ENCODE data around the gene CDH13. TPM values are rescaled to one million over a fixed set of nuclear protein-coding genes. Genes with fewer than 3 reads are reported as not detected.

Gene CDH13
- total and polyA plus RNA-seq, 10 of the 15 experiments (the other 5 are each of a cell fraction or from before 2014, with no cell fraction given): under 0.01 to 0.05 TPM; not detected in 8

GRCh38 chr16:83550183-83550569 lies 923.4 kb downstream of the CDH13 start:
- no peak overlapping the region for H3K4me3 ChIP-seq
- POLR2A ChIA-PET: no interaction called here
- TF ChIP-seq JUND (IDR thresholded peaks at IDR 0.05; ENCODE audit: low read depth, low read length): no peak
- no peak for TF ChIP-seq SMARCA5 (IDR thresholded peaks at IDR 0.05)
- no peak for TF ChIP-seq ZSCAN29 (IDR thresholded peaks at IDR 0.05)
- no peak for TF ChIP-seq ZNF274 (IDR thresholded peaks at IDR 0.05; ENCODE audit: insufficient read depth, insufficient read length)
- no peak for TF ChIP-seq BCL3 (IDR thresholded peaks at IDR 0.05; ENCODE audit: borderline replicate concordance, insufficient read depth, low read depth, low read length, poor library complexity, severe bottlenecking)
- H3K9ac ChIP-seq (ENCODE audit: control insufficient read depth, insufficient read depth, low read length): no peak overlapping the region
- no peaks in the 10 kb centered on the region for H3K4me1 ChIP-seq (ENCODE audit: control insufficient read depth, insufficient read depth, low read length)
- H4K20me1 ChIP-seq (ENCODE audit: control insufficient read depth, insufficient read depth): no peaks in the 10 kb centered on the region
- no peak for ATAC-seq
- 49% methylated on average over 4 of the region's 4 CpGs for WGBS (ENCODE audit: insufficient coverage, insufficient replicate concordance, low lambda C conversion rate, missing lambda C conversion rate)
- BruUV-seq (replicated peaks): no TSS peak
- no peak overlapping the region for H2AFZ ChIP-seq (ENCODE audit: control insufficient read depth, low read depth, low read length)
- no peaks in the 10 kb centered on the region for H3K9me3 ChIP-seq (replicated peaks; ENCODE audit: control insufficient read depth, insufficient read depth, low read length)
- H3K79me2 ChIP-seq (ENCODE audit: control insufficient read depth, insufficient read depth, low read length): no peaks in the 10 kb centered on the region
- H3K27me3 ChIP-seq (replicated peaks in 1 of 2; ENCODE audit: control insufficient read depth in 2 of 2, insufficient read depth in 2 of 2, low read length in 1 of 2): no peaks in the 10 kb centered on the region
- RAD21 ChIA-PET (ENCODE audit: unreplicated experiment): no interaction called here
- FAIRE-seq: no peak
- H3K4me2 ChIP-seq (ENCODE audit: control insufficient read depth, insufficient read depth): no peak overlapping the region
- SMC1A ChIA-PET (ENCODE audit: uncharacterized antibody, unreplicated experiment): no interaction called here
- H3K27ac ChIP-seq (ENCODE audit: control insufficient read depth, insufficient read depth): no peak overlapping the region
- intact Hi-C loops (cut with micrococcal nuclease; ENCODE audit: unreplicated experiment) (no loop called here), in situ Hi-C loops (cut with MboI) (no loop called here)
- H3K36me3 ChIP-seq (ENCODE audit: control insufficient read depth in 2 of 2, insufficient read depth in 2 of 2, low read length in 1 of 2): no peaks in the 10 kb centered on the region
- DNase-seq (ENCODE audit: low read depth, low spot score): no peak
- CTCF ChIA-PET: no interaction called here

GRCh38 chr16:83552228-83552627 lies 925.5 kb downstream of the CDH13 start:
- Histone ChIP-seq H3K4me3 (no peak overlapping the region), H3K9me3 (replicated peaks; ENCODE audit: control insufficient read depth, insufficient read depth, low read length) (no peaks in the 10 kb centered on the region), H4K20me1 (ENCODE audit: control insufficient read depth, insufficient read depth) (no peaks in the 10 kb centered on the region), H3K4me1 (ENCODE audit: control insufficient read depth, insufficient read depth, low read length) (no peaks in the 10 kb centered on the region), H2AFZ (ENCODE audit: control insufficient read depth, low read depth, low read length) (no peak overlapping the region), H3K27me3 (replicated peaks in 1 of 2; ENCODE audit: control insufficient read depth in 2 of 2, insufficient read depth in 2 of 2, low read length in 1 of 2) (no peaks in the 10 kb centered on the region), H3K36me3 (ENCODE audit: control insufficient read depth in 2 of 2, insufficient read depth in 2 of 2, low read length in 1 of 2) (no peaks in the 10 kb centered on the region), H3K4me2 (ENCODE audit: control insufficient read depth, insufficient read depth) (no peak overlapping the region), H3K9ac (ENCODE audit: control insufficient read depth, insufficient read depth, low read length) (no peak overlapping the region), H3K79me2 (ENCODE audit: control insufficient read depth, insufficient read depth, low read length) (no peaks in the 10 kb centered on the region), H3K27ac (ENCODE audit: control insufficient read depth, insufficient read depth) (no peak overlapping the region)
- intact Hi-C loops (cut with micrococcal nuclease; ENCODE audit: unreplicated experiment): no loop called here
- no peak for DNase-seq (ENCODE audit: low read depth, low spot score)
- ChIA-PET RAD21 (ENCODE audit: unreplicated experiment) (no interaction called here), POLR2A (no interaction called here), CTCF (no interaction called here), SMC1A (ENCODE audit: uncharacterized antibody, unreplicated experiment) (no interaction called here)
- in situ Hi-C loops (cut with MboI): no loop called here
- no peak for ATAC-seq
- no peak for FAIRE-seq
- WGBS (ENCODE audit: insufficient coverage, insufficient replicate concordance, low lambda C conversion rate, missing lambda C conversion rate): 34% methylated on average over 3 of the region's 3 CpGs
- BruUV-seq (replicated peaks): no TSS peak
- TF ChIP-seq RAD51 (IDR thresholded peaks at IDR 0.05) (no peak), ZZZ3 (IDR thresholded peaks at IDR 0.05; ENCODE audit: control insufficient read depth, insufficient read length, low read depth) (no peak), BRCA1 (IDR thresholded peaks at IDR 0.05; ENCODE audit: low read depth, low read length) (no peak), HSF1 (IDR thresholded peaks at IDR 0.05; ENCODE audit: low read depth, low read length) (no peak), ZBTB4 (CRISPR knock-in tag; IDR thresholded peaks at IDR 0.05) (no peak), NR2C1 (IDR thresholded peaks at IDR 0.05) (no peak), RUNX3 (IDR thresholded peaks at IDR 0.05; ENCODE audit: low read length) (no peak), BHLHE40 (IDR thresholded peaks at IDR 0.05; ENCODE audit: borderline replicate concordance in 1 of 2, low read depth in 2 of 2, low read length in 1 of 2) (no peak), ZNF622 (IDR thresholded peaks at IDR 0.05) (no peak)
